Cortex of kidney (tissue), 1 donor: Measurements from ENCODE around the gene PTCHD1.

Experiments used
- DNase-seq: peaks from one replicate; lab custom pipeline; 2025; lab: John Stamatoyannopoulos, UW

PTCHD1 gene

GRCh38 chrX:23356189-23356588 is 21.5 kb downstream of the PTCHD1 start:
- DNase-seq, result no peak

GRCh38 chrX:23364416-23364815 is 29.8 kb downstream of the PTCHD1 start:
- DNase-seq, result no peak

GRCh38 chrX:23365541-23365940 is 30.9 kb downstream of the PTCHD1 start:
- no peak for DNase-seq

- DNase-seq, result no peak
Measured at GRCh38 chrX:23366914-23367313, 32.3 kb downstream of the PTCHD1 start.

- no peak for DNase-seq
Measured at GRCh38 chrX:23369027-23369426, 34.4 kb downstream of the PTCHD1 start.

GRCh38 chrX:23372220-23372902 is 37.7 kb downstream of the PTCHD1 start:
- no peak for DNase-seq

- no peak for DNase-seq
Measured at GRCh38 chrX:23373129-23373804, 38.6 kb downstream of the PTCHD1 start.

- DNase-seq, result no peak
Measured at GRCh38 chrX:23374291-23374690, 39.6 kb downstream of the PTCHD1 start.

- no peak for DNase-seq
Measured at GRCh38 chrX:23376581-23376980, 41.9 kb downstream of the PTCHD1 start.

GRCh38 chrX:23380581-23380980 is 45.9 kb downstream of the PTCHD1 start:
- no peak for DNase-seq

GRCh38 chrX:23381099-23382087 is 46.7 kb downstream of the PTCHD1 start:
- DNase-seq, result no peak

- DNase-seq, result no peak
Measured at GRCh38 chrX:23382572-23382971, 47.9 kb downstream of the PTCHD1 start.

- DNase-seq, result no peak
Measured at GRCh38 chrX:23383411-23383810, 48.8 kb downstream of the PTCHD1 start.

- no peak for DNase-seq
Measured at GRCh38 chrX:23385242-23385641, 50.6 kb downstream of the PTCHD1 start.

- no peak for DNase-seq
Measured at GRCh38 chrX:23386260-23386659, 51.6 kb downstream of the PTCHD1 start.

GRCh38 chrX:23386726-23387125 is 52.1 kb downstream of the PTCHD1 start:
- DNase-seq, result no peak

- no peak for DNase-seq
Measured at GRCh38 chrX:23387550-23388184, 53.0 kb downstream of the PTCHD1 start.

- no peak for DNase-seq
Measured at GRCh38 chrX:23389196-23389792, 54.6 kb downstream of the PTCHD1 start.

- DNase-seq, result no peak
Measured at GRCh38 chrX:23390979-23391378, 56.3 kb downstream of the PTCHD1 start.

GRCh38 chrX:23392195-23392594 is 57.5 kb downstream of the PTCHD1 start:
- DNase-seq, result no peak

GRCh38 chrX:23394421-23394820 is 59.8 kb downstream of the PTCHD1 start:
- DNase-seq, result no peak

- no peak for DNase-seq
Measured at GRCh38 chrX:23396263-23396662, 61.6 kb downstream of the PTCHD1 start.
